HEK293T (cell line): ENCODE results near the gene KCND2.

Source experiments
- ARNT ChIP-seq: fragments of 450-650 bp; IDR thresholded peaks from 2 replicates; pipeline ENCODE4 v1.6.1; 2017; ENCODE audit warnings: mild to moderate bottlenecking
- BHLHE40 ChIP-seq: fragments of 450-650 bp; IDR thresholded peaks from 2 replicates; pipeline ENCODE4 v1.6.1; 2016; ENCODE audit warnings: mild to moderate bottlenecking, moderate library complexity, borderline replicate concordance
- ELF4 ChIP-seq: fragments of 450-650 bp; IDR thresholded peaks from 2 replicates; pipeline ENCODE4 v1.6.1; 2017; ENCODE audit warnings: antibody characterized with exemption
- FOXA1 ChIP-seq: fragments of 450-650 bp; IDR thresholded peaks from 2 replicates; pipeline ENCODE4 v1.6.1; 2016; ENCODE audit warnings: mild to moderate bottlenecking
- FOXM1 ChIP-seq: fragments of 450-650 bp; IDR thresholded peaks from 2 replicates; pipeline ENCODE4 v1.6.1; 2017; ENCODE audit warnings: mild to moderate bottlenecking, borderline replicate concordance
- HDGF ChIP-seq: fragments of 450-650 bp; IDR thresholded peaks from 2 replicates; pipeline ENCODE4 v1.6.1; 2017; ENCODE audit warnings: antibody characterized with exemption, borderline replicate concordance
- PKNOX1 ChIP-seq: fragments of 450-650 bp; IDR thresholded peaks from 2 replicates; pipeline ENCODE4 v1.6.1; 2016
- SP1 ChIP-seq: fragments of 450-650 bp; IDR thresholded peaks from 2 replicates; pipeline ENCODE4 v1.6.1; 2017
- SUZ12 ChIP-seq: fragments of 450-650 bp; IDR thresholded peaks from 2 replicates; pipeline ENCODE4 v1.6.1; 2016; ENCODE audit warnings: mild to moderate bottlenecking
- TARDBP ChIP-seq: fragments of 450-650 bp; IDR thresholded peaks from 2 replicates; pipeline ENCODE4 v1.6.1; 2016
- ZNF384 ChIP-seq: fragments of 450-650 bp; IDR thresholded peaks from 2 replicates; pipeline ENCODE4 v1.6.1; 2016

GRCh38 chr7:120480472-120480871 is 207.5 kb downstream of the KCND2 start:
- TF ChIP-seq HDGF (no peak), ZNF384 (no peak), PKNOX1 (no peak), BHLHE40 (no peak), FOXM1 (no peak), SP1 (no peak), ELF4 (no peak), ARNT (no peak), TARDBP (no peak), SUZ12 (no peak), FOXA1 (no peak)
